ENCODE results near the gene HIKESHI.

The HIKESHI gene

DNA sequence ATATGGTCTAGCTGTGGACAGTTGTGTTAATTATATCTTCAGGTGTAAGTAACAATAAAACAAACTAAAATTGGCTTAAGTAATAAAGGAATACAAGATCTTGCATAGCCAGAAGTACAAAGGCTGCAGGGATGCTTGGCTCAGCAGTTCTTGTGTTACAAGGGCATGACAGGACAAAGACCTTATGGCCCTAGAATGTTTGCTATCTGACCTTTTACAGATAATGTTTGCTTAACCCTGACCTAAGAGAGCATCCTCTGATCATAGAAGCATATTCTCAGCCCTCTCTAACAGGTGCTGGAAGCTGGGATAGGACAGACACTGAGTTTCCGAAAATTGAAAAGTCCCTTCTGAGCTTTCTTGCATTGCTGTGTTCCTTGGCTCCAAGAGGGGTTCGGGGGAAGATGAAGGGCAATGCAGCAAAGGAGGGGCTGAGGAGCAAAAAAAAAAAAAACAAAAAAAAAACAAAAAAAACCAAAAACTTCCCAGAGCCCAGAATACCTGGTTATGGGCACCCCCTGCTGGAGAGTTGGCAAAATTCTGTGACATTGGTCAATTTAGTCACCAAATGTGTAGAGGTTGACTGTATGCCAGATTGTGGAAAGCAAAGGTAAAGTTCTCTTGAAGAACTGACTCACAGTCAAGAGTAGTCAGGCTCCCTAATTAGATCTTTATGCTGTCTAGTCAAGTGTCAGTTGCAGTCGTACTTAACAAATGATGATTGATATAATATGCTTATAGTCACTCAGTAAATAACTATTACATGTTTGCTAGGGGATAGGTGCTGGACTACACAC, 10.4 kb upstream of the HIKESHI start:
- TF ChIP-seq RAD21 (IDR thresholded peaks at IDR 0.05; ENCODE audit: low read depth), result peak; percentile 76
- TF ChIP-seq NFIC (IDR thresholded peaks at IDR 0.05), result no peak
- TF ChIP-seq REST (IDR thresholded peaks at IDR 0.05; ENCODE audit: low read depth), result no peak
- no peak for TF ChIP-seq CEBPB (IDR thresholded peaks at IDR 0.05)
- no peak for TF ChIP-seq YY1 (IDR thresholded peaks at IDR 0.05; ENCODE audit: low read depth)

DNA sequence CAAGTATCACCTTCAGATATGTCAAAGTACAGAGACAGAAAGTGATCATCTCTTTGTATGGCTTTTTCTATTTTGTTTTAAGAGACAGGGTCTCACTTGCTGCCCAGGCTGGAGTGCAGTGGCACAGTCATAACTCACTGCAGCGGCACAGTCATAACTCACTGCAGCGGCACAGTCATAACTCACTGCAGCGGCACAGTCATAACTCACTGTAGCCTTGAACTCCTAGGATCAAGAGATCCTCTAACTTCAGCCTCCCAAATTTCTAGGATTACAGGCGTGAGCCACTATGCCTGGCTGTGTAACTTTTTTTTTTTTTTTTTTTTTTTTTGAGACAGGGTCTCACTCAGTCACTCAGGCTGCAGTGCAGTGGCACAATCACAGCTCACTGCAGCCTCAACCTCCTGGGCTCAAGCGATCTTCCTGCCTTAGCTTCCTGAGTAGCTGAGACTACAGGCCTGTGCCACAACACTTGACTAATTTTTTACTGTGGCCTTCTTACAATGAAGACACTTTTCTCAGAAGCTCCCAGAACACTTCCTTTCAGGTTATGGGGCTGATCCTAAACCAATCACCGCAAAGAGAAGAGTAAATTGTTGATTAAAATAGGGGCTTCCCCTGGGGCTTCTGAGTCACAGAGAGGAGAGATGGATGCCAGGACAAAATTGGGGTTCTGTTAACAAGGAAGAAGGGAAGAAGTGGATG, 9.0 kb upstream of the HIKESHI start:
- no peak for TF ChIP-seq CREB1 (IDR thresholded peaks at IDR 0.05; ENCODE audit: low read depth)
- TF ChIP-seq NFIC (IDR thresholded peaks at IDR 0.05), result no peak
- TF ChIP-seq, protein P1, sequence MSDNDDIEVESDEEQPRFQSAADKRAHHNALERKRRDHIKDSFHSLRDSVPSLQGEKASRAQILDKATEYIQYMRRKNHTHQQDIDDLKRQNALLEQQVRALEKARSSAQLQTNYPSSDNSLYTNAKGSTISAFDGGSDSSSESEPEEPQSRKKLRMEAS (IDR thresholded peaks at IDR 0.05), result no peak
- no peak for TF ChIP-seq RAD21 (IDR thresholded peaks at IDR 0.05; ENCODE audit: low read depth)
- no peak for TF ChIP-seq ZBTB7A (IDR thresholded peaks at IDR 0.05; ENCODE audit: low read depth)
- no peak for TF ChIP-seq FOXM1 (IDR thresholded peaks at IDR 0.05; ENCODE audit: borderline replicate concordance, low read depth)
- no peak for TF ChIP-seq EP300 (IDR thresholded peaks at IDR 0.05; ENCODE audit: borderline replicate concordance)
- no peak for TF ChIP-seq TCF12 (IDR thresholded peaks at IDR 0.05; ENCODE audit: low read depth)
- no peak for TF ChIP-seq REST (IDR thresholded peaks at IDR 0.05; ENCODE audit: low read depth)
- TF ChIP-seq, protein P2, sequence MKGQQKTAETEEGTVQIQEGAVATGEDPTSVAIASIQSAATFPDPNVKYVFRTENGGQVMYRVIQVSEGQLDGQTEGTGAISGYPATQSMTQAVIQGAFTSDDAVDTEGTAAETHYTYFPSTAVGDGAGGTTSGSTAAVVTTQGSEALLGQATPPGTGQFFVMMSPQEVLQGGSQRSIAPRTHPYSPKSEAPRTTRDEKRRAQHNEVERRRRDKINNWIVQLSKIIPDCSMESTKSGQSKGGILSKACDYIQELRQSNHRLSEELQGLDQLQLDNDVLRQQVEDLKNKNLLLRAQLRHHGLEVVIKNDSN (IDR thresholded peaks at IDR 0.05), result no peak

- TF ChIP-seq, protein P1 (IDR thresholded peaks at IDR 0.05), result no peak
- no peak for TF ChIP-seq TEAD4 (IDR thresholded peaks at IDR 0.05)
- TF ChIP-seq CEBPB (IDR thresholded peaks at IDR 0.05), result no peak
Measured at GRCh38 chr11:86294026-86294425, 8.0 kb upstream of the HIKESHI start.

DNA sequence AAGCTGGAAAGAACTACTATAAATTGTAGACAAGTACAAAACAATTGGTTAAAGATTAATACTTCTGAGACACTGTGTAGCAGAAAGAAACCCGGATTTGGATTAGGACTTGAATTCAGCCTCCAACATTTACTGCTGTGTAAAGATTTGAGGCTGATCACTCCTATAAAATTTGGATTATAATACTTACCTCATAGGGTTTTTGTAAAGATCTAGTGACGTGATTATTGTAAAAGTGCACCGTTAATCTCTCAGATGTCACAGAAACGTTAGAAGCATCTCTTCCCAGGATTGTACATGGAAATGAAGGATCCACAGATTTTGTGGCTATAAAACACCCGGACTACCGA, 323 bp upstream of the HIKESHI start:
- no peak for TF ChIP-seq RAD21 (IDR thresholded peaks at IDR 0.05; ENCODE audit: low read depth)
- no peak for TF ChIP-seq ZBTB7A (IDR thresholded peaks at IDR 0.05; ENCODE audit: low read depth)
- TF ChIP-seq NFIC (IDR thresholded peaks at IDR 0.05), result no peak
- TF ChIP-seq, protein P2 (IDR thresholded peaks at IDR 0.05), result no peak
- TF ChIP-seq TEAD4 (IDR thresholded peaks at IDR 0.05), result no peak
- TF ChIP-seq TCF12 (IDR thresholded peaks at IDR 0.05; ENCODE audit: low read depth), result no peak
- no peak for TF ChIP-seq FOXM1 (IDR thresholded peaks at IDR 0.05; ENCODE audit: borderline replicate concordance, low read depth)
- no peak for TF ChIP-seq TAF1 (IDR thresholded peaks at IDR 0.05; ENCODE audit: low read depth)
- no peak for TF ChIP-seq CEBPB (IDR thresholded peaks at IDR 0.05)
- no peak for TF ChIP-seq EP300 (IDR thresholded peaks at IDR 0.05; ENCODE audit: borderline replicate concordance)
- TF ChIP-seq CREB1 (IDR thresholded peaks at IDR 0.05; ENCODE audit: low read depth), result no peak
- TF ChIP-seq, protein P1 (IDR thresholded peaks at IDR 0.05), result no peak
- no peak for TF ChIP-seq EGR1 (IDR thresholded peaks at IDR 0.05)
- TF ChIP-seq YY1 (IDR thresholded peaks at IDR 0.05; ENCODE audit: low read depth), result no peak
- TF ChIP-seq REST (IDR thresholded peaks at IDR 0.05; ENCODE audit: low read depth), result no peak
